Activated T-cell treated with anti-CD3 and anti-CD28 coated beads for 4 hours (primary cell): Measurements from ENCODE around the gene LDLRAD4.

Experiments used
- DNase-seq: peaks from one replicate; pipeline ENCODE4 v3.0.0-alpha.2; 2020

The LDLRAD4 gene

DNA sequence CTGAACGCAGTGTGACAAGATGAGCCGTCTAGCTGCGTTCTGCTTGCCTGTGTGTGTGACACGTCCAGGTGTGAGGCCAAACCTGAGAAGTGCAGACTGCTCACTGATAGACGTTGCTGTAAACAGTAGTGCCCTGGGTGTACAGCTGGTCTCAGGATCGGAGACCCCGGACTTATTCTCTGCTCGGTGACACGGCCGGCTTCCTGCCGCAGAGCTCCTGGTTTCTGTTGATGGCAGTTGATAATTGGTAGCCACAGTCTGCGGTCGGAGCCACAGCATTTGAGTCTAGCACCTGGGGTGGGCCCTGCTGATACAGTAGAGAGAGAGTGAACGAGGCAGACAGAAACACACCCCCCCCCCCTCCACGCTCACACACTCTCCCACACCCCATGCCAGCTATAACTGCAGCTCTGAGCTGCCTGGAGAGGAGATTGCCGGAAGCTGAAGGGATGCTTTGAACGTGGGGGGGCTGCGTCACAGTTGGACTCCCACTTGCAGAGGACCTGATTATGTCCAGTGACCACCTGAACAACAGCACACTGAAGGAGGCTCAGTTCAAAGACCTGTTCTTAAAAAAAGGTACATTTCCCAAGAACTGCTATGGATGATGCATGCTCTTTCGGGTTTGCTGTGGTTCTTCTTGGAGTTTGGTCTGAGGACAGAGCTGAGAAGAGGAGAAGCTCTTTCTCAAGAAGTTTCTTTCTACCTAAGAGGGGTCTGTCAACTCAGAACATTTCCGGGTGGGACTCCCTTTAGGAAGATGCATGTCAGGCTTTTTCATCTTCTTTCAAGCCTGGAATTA, 393.8 kb downstream of the LDLRAD4 start:
- peak; percentile 35 for DNase-seq

GRCh38 chr18:13613099-13613498, 394.5 kb downstream of the LDLRAD4 start:
- DNase-seq, result no peak

GRCh38 chr18:13613591-13614501, 395.3 kb downstream of the LDLRAD4 start:
- DNase-seq, result no peak

DNA sequence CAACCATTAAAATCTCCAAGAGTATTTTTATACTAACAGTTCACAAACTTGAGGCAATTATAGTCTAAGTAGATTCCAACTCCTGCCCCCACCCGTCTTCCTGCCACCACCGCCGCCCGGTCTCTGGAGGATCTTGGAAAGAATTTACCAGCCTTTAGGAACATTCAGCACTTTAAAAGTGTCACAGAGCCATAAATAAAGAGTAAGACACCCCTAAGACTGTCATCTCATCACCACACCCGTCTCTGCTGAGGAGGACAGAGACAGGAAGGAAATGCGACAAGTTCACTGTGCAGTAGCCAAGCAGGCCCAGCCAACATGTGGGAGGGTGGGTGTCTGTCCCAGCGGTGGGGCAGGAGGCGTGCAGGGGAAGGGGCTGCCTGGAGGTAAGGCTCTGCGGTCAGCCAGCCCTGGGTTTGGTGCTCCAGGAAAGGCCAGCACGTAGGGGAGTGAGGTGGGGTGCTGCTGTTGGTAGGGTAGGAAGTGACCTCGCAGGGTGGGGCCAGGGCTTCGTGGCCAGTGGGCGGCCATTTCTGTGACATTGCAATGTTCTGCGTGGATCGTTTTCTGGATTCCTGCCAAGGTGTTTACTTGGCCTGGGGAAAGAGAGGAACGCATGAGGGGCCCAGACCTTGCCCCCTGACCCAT, 396.2 kb downstream of the LDLRAD4 start:
- DNase-seq, result no peak

DNA sequence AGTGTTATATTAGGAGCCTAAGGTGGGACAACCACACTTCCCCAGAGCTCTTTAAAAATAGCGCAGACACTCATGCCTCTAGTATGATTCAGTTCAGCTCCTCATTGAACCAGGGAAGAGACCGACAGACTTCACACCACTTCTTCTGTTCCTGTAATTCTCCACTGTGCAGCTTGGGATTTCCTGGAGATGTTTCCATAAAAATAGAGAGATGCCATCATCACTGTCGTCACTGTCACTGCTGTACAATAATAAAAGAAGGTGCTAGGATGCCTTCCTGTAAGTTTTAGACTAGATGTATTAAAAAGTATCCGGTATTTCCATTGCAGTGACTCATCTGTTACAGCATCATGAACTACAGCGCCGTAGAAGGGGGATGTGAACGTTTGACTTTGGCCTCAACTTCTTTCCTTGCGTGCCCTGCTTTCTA, 396.9 kb downstream of the LDLRAD4 start:
- no peak for DNase-seq

GRCh38 chr18:13616041-13616440, 397.5 kb downstream of the LDLRAD4 start:
- no peak for DNase-seq

- no peak for DNase-seq
Observed at GRCh38 chr18:13616525-13617035, 398.0 kb downstream of the LDLRAD4 start.

- DNase-seq, result no peak
Observed at GRCh38 chr18:13617826-13618515, 399.4 kb downstream of the LDLRAD4 start.

- DNase-seq, result no peak
Observed at GRCh38 chr18:13618760-13619438, 400.3 kb downstream of the LDLRAD4 start.

GRCh38 chr18:13619505-13620205, 401.1 kb downstream of the LDLRAD4 start:
- DNase-seq, result no peak

DNA sequence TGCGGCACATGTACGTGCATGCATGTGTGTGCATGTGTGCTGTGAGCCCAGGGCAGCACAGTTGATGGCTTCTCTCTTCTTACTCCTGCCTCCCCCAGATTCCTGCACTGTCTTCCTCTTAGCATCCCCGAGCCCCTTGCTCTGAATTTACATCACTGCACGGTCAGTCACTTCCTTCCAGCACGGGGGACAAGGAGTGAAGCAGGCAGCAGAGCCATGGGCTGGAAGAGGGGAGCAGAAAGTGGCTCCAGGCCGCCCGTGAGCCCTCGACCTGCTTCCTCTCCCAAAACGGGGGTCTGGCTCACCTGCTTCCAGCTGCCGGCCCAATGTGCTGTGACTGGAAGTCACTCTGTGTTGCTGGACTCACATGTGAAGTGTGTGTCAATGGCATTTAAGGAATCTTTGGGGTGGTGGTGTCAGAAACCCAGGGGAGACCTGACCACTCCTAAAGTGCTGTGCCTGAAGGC, 401.7 kb downstream of the LDLRAD4 start:
- DNase-seq, result no peak

GRCh38 chr18:13620818-13621445, 402.4 kb downstream of the LDLRAD4 start:
- no peak for DNase-seq

GRCh38 chr18:13621446-13621849, 402.9 kb downstream of the LDLRAD4 start:
- no peak for DNase-seq

DNA sequence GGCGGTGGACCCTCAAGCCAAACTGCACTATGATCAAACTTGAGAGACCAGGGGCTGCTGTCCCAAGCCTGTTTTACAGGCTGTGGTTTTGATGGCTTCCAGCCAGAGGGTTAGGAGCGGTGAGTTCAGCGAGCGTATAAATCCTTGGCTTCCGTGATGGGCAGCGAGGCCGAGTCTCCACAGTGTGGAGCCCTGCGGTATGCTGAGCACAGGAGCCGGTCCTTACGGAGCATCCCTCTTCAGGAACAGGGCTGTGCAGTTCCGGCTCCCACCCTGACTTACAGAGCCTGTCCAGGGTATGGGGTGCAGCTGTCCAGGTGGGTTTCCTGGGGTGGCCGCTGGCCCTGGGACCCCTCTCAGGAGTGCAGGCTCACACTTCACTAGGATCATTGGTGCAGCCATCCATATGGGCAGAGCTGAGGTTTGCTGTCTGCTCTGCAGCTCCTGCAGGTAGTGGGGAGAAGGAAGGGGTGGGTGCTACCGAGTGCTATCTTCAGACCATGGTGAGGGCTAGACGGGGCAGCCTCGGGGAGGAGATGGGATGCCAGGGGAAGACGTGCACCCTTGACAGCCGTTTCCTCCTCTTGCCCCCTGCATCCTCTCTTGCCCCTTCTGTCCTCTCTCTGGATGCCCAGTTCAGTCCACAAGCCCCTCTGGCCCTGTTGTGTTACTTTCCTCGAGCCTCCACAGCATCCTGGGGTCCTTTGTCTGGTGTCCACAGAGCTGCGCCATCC, 403.5 kb downstream of the LDLRAD4 start:
- no peak for DNase-seq

DNA sequence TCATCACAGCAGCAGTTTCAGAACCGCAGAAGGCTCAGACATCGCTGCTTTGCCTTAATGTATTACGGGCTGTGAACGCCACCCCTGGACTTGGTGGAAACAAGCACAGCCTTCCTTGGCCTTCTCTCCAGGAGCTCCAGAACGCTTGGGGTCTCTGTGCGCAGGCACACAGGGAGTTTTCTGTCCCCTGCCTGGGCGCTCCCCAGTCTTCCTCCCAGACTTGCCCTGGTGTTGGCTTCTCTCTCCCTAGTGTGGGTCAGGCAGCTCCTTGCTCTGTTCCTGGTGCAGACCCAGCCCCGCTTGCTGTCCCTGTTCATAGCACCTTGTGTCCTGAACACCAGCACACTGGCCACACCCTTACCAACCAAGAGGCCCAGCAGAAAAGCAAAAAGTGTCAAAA, 404.2 kb downstream of the LDLRAD4 start:
- no peak for DNase-seq

DNA sequence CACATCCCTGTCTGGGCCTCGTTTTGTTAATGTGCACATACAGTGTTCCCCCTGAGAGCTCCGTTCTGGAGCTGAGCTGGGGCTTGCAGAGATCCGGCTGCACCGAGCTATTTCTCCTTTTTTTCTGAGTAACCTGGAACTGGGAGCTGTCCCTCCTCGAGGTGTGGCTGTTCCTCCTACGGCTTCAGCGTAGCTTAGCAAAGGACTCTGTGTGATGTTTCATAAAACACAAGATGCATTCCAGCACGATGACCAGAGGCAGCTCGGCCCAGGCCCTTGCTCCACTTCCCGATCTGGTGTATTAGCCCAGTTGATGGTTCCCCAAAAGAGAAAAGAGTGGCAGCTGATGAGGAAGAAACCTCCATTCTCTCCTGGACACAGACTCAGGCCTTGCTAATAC, 404.8 kb downstream of the LDLRAD4 start:
- DNase-seq, result no peak

DNA sequence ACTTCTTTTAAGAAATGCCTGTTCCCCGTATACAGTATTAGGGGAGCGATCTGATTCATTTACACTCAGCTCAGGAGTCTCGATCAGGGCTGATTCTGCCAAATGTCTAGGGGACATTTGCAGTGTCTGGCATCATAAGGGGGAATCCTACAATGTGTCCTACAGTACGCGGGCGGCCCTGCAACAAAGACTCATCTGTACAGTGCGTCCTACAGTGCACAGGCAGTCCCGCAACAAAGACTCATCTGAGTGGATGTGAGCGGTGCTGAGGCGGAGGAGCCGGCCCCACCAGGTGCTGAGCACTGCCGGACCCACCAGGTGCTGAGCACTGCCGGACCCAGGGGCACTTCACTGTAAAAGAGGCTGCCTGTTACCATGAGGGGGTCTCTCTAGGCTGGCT, 405.3 kb downstream of the LDLRAD4 start:
- DNase-seq, result no peak

DNA sequence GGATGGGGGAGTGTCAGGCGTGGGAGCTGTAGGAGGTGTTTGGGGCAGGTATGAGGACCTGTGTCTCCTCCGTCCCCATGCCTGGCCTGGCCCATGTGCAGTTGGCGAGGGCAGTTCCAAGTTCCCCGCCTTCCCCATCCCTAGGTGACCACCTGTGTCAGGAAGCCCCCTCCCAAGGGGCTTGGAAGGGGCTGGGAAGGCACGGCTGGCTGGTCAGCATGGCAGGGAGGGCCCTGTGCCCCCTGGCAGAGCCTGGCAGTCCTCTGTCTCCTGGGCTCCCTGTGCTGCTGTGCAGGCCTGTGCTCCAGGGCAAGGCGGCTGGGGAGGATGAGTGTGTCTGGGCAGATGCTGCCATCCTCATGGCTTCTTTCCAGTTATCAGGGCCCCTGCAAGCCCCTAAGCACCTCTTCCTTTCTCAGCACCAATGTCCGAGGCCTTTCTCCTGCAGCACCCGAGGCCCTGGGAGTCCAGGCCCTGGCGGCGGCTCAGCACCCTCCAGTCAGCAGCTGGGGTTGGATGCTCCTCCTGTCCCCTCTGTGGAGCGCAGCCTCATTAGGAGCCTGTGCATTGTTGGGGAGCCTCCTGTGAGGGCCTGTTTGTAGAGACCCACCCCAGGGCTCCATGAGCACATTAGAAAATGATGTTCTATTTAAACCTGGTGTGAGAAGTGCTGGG, 406.1 kb downstream of the LDLRAD4 start:
- DNase-seq, result no peak

- DNase-seq, result no peak
Observed at GRCh38 chr18:13625355-13625754, 406.8 kb downstream of the LDLRAD4 start.
